Liver (tissue), 9 donors: Measurements from ENCODE around the gene C3orf22. TPM values are rescaled to one million over a fixed set of nuclear protein-coding genes. Genes with fewer than 3 reads are reported as not detected.

Experiments used
- DNase-seq: peaks from one replicate; pipeline ENCODE4 v3.0.0-alpha.2; 2017; ENCODE audit warnings: low spot score
- H3K27ac ChIP-seq, 2 donors: one replicate each; pipeline ENCODE4 v1.7.0; 2013; ENCODE audit warnings: inconsistent platforms in 2 of 2, low read length in 2 of 2, control low read depth in 1 of 2, low read depth in 1 of 2, mild to moderate bottlenecking in 1 of 2
- H3K27me3 ChIP-seq, 4 donors: one replicate each; pipeline versions ENCODE4 v1.6.1 to v1.7.0; 2013; ENCODE audit warnings: low read length in 3 of 4, inconsistent platforms in 1 of 4, mild to moderate bottlenecking in 1 of 4, moderate library complexity in 1 of 4; ENCODE audit not compliant: control insufficient read depth in 4 of 4, insufficient read depth in 4 of 4
- H3K36me3 ChIP-seq, 4 donors: one replicate each; pipeline versions ENCODE4 v1.6.1 to v1.7.0; 2013; ENCODE audit warnings: low read length in 3 of 4, mild to moderate bottlenecking in 3 of 4, low read depth in 1 of 4, moderate library complexity in 1 of 4; ENCODE audit not compliant: control insufficient read depth in 4 of 4, insufficient read depth in 3 of 4
- H3K4me1 ChIP-seq, 4 donors: one replicate each; pipeline versions ENCODE4 v1.6.1 to v1.7.0; 2013; ENCODE audit warnings: low read length in 3 of 4, mild to moderate bottlenecking in 3 of 4, moderate library complexity in 1 of 4; ENCODE audit not compliant: control insufficient read depth in 4 of 4, insufficient read depth in 4 of 4
- H3K4me3 ChIP-seq, 3 donors: one replicate each; pipeline versions ENCODE4 v1.6.1 to v1.7.0; 2013; ENCODE audit warnings: low read length in 3 of 3, control low read depth in 1 of 3, low read depth in 1 of 3, mild to moderate bottlenecking in 1 of 3
- H3K9ac ChIP-seq, 2 donors: one replicate each; pipeline ENCODE4 v1.7.0; 2013; ENCODE audit warnings: low read length in 2 of 2, mild to moderate bottlenecking in 2 of 2, moderate library complexity in 2 of 2, control low read depth in 1 of 2, low read depth in 1 of 2
- H3K9me3 ChIP-seq, 4 donors: one replicate each; pipeline versions ENCODE4 v1.6.1 to v1.7.0; 2013; ENCODE audit warnings: low read length in 3 of 4; ENCODE audit not compliant: control insufficient read depth in 4 of 4
- FOXA1 ChIP-seq: IDR thresholded peaks from 2 replicates; pipeline ENCODE4 v1.6.1; 2016; ENCODE audit warnings: antibody characterized with exemption
- FOXA2 ChIP-seq: IDR thresholded peaks from 2 replicates; pipeline ENCODE4 v1.6.1; 2016; ENCODE audit warnings: antibody characterized with exemption
- HNF4A ChIP-seq, 2 donors: conservative IDR thresholded peaks; 2 replicates each; pipeline ENCODE4 v1.6.1; 2016; ENCODE audit warnings: antibody characterized with exemption in 2 of 2, mild to moderate bottlenecking in 2 of 2
- RAD21 ChIP-seq, 2 donors: IDR thresholded peaks; 2 replicates each; pipeline ENCODE4 v1.6.1; 2016; ENCODE audit warnings: antibody characterized with exemption in 2 of 2, mild to moderate bottlenecking in 2 of 2
- REST ChIP-seq: IDR thresholded peaks from 2 replicates; pipeline ENCODE4 v1.6.1; 2016; ENCODE audit warnings: antibody characterized with exemption, mild to moderate bottlenecking
- TAF1 ChIP-seq: conservative IDR thresholded peaks from 2 replicates; pipeline ENCODE4 v1.6.1; 2016; ENCODE audit warnings: antibody characterized with exemption, mild to moderate bottlenecking
- YY1 ChIP-seq: IDR thresholded peaks from 2 replicates; pipeline ENCODE4 v1.6.1; 2016; ENCODE audit warnings: antibody characterized with exemption, mild to moderate bottlenecking
- ZBTB33 ChIP-seq: IDR thresholded peaks from 2 replicates; pipeline ENCODE4 v1.6.1; 2016; ENCODE audit warnings: antibody characterized with exemption
- WGBS: extraction: QIAGEN DNeasy Blood & Tissue Kit; methylation state at CpG from one replicate; pipeline ENCODE4 v1.1.7; 2013; 5-methylcytosine and 5-hydroxymethylcytosine counted together
- polyA plus RNA-seq, 2 donors: library from polyadenylated mRNA; stranded (reverse) in 1 of 2; unstranded in 1 of 2; fragments of 200-250 nt in 1 of 2; fragments of >200 nt in 1 of 2; fragmentation: Nextera tagmentation in 1 of 2; extraction: Ambion mirVana in 1 of 2; gene quantifications; one replicate each; pipeline versions ENCODE4 v1.2.1 to v1.2.3, GENCODE V29; 2013 to 2015
- total RNA-seq, 2 donors: library from RNA; depleted of rRNA; stranded (reverse); fragments of >200 nt; gene quantifications; one replicate each; pipeline ENCODE4 v1.2.3, GENCODE V29; 2014
- TF ChIP-seq, protein P1 (sequence below): fragments of 150-350 bp; IDR thresholded peaks from 2 replicates; pipeline ENCODE4 v1.5.1; 2017; ENCODE audit warnings: improper control_type of control experiment, low read depth, low read length; ENCODE audit not compliant: missing input control
- TF ChIP-seq, protein P2 (sequence below): IDR thresholded peaks from 2 replicates; pipeline ENCODE4 v1.6.1; 2016; ENCODE audit warnings: antibody characterized with exemption
- donor health status: healthy.
- donor health status: healthy.
- donor health status: healthy.
- donor health status: healthy.
- donor health status: healthy.

The C3orf22 gene
- total and polyA plus RNA-seq, 4 donors: not detected

DNA sequence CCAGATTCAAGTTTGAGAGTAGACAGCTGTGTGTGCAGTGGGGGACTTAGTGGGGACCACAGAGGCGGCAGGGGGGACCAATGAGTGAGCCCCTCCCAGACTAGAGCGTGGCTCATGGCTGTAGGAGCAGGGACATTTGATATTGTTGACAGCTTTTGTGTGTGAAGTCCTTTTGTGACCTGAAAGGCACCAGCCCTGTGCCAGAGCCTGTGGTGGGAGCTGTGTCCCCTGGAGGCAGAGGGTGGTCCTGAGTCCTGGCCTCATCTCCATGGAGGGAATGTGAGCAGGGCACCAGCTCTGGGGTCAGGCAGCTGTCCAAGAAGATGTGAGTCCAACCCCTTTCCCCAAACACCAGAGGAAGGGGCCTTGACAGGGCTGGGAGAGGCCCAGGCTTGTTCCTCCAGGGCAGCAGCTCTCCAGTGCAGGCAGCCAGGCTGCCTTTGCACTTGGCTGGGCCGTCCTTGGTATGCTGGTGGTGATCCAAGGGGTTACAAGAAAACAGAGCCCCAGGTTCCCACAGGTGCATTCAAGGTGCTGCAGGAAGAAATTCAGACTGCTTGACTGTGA, 10.1 kb upstream of the C3orf22 start:
- 93% methylated on average over 3 of the region's 3 CpGs for WGBS
- no peaks in the 10 kb centered on the region for H3K4me1 ChIP-seq

DNA sequence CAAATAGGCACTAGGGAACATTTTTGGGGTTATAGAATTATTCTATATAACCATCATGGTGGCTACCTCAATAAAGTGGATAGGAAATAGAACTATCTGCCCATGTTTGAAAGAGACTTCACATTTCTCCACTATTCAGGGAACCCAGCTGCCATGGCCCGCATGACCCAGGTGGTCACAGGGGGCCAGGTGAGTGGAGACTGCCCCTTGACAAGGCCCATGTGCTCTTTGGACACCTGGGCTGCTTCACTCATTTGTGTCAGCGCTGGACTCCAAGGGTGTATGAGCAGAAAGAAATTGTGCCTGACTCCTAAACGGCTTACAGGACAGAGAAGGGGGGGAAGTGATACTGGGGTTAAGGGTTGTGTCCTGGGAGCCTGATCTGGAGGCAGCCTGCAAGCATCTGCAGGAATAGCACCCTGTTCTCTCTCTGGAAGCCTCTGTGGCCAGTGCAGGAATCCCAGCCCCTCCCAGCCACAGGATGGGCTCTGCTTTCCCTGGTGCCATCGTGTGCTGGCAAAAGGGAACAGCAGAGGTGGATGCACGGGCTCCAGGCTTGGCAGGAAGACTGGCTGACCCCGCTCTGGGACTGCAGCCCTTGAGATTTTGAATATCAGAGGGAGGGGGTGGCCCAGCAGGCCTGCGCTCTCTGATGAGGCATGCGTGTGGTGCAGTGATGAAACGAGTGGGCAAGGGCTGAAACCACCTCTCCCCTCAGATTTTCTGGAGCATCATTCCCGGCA, 9.1 kb upstream of the C3orf22 start:
- 63% methylated on average over 10 of the region's 10 CpGs for WGBS
- H3K36me3 ChIP-seq: no peaks in the 10 kb centered on the region
- H3K9ac ChIP-seq: no peak overlapping the region
- H3K9me3 ChIP-seq: no peaks in the 10 kb centered on the region
- no peak overlapping the region for H3K4me3 ChIP-seq
- H3K27ac ChIP-seq: no peak overlapping the region
- no peaks in the 10 kb centered on the region for H3K27me3 ChIP-seq
- DNase-seq: no peak
- H3K4me1 ChIP-seq: no peaks in the 10 kb centered on the region
- TF ChIP-seq, protein P1, sequence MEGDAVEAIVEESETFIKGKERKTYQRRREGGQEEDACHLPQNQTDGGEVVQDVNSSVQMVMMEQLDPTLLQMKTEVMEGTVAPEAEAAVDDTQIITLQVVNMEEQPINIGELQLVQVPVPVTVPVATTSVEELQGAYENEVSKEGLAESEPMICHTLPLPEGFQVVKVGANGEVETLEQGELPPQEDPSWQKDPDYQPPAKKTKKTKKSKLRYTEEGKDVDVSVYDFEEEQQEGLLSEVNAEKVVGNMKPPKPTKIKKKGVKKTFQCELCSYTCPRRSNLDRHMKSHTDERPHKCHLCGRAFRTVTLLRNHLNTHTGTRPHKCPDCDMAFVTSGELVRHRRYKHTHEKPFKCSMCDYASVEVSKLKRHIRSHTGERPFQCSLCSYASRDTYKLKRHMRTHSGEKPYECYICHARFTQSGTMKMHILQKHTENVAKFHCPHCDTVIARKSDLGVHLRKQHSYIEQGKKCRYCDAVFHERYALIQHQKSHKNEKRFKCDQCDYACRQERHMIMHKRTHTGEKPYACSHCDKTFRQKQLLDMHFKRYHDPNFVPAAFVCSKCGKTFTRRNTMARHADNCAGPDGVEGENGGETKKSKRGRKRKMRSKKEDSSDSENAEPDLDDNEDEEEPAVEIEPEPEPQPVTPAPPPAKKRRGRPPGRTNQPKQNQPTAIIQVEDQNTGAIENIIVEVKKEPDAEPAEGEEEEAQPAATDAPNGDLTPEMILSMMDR: peak; percentile 29
- TF ChIP-seq TAF1 (no peak), ZBTB33 (no peak), YY1 (no peak), REST (no peak), HNF4A (conservative IDR thresholded peaks at IDR 0.05) (no peak)

More for the DNA sequence above, 10.1 kb upstream of the C3orf22 start:
- Histone ChIP-seq H3K9ac (no peak overlapping the region), H3K4me3 (no peak overlapping the region), H3K27ac (no peak overlapping the region), H3K9me3 (no peaks in the 10 kb centered on the region), H3K27me3 (no peaks in the 10 kb centered on the region), H3K36me3 (no peaks in the 10 kb centered on the region)
- TF ChIP-seq FOXA1 (no peak), YY1 (no peak), REST (no peak), RAD21 (IDR thresholded peaks at IDR 0.05) (no peak), FOXA2 (no peak)
- TF ChIP-seq, protein P2, sequence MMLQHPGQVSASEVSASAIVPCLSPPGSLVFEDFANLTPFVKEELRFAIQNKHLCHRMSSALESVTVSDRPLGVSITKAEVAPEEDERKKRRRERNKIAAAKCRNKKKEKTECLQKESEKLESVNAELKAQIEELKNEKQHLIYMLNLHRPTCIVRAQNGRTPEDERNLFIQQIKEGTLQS: no peak
- TF ChIP-seq, protein P1: no peak
- DNase-seq: no peak
